Mesenchymal stem cell (in vitro differentiated cells and primary cell): ENCODE data around the gene KDM4C.

ENCODE experiments used
- DNase-seq: peaks from one replicate; pipeline ENCODE4 v3.0.0-alpha.2; 2013
- H2AFZ ChIP-seq: one replicate; pipeline ENCODE4 v1.6.1; 2013; ENCODE audit warnings: low read depth, mild to moderate bottlenecking, control low read depth, inconsistent platforms, low read length, moderate library complexity
- H2AK5ac ChIP-seq: 2 replicates; pipeline ENCODE4 v1.6.1; 2013; ENCODE audit warnings: low read length, moderate library complexity, mild to moderate bottlenecking, inconsistent platforms; ENCODE audit not compliant: severe bottlenecking
- H2BK120ac ChIP-seq: one replicate; pipeline ENCODE4 v1.6.1; 2013; ENCODE audit warnings: low read depth, mild to moderate bottlenecking, inconsistent platforms, low read length, moderate library complexity
- H2BK12ac ChIP-seq, 2 experiments: one replicate each; pipeline ENCODE4 v1.6.1; 2013; ENCODE audit warnings: inconsistent platforms in 2 of 2, low read length in 2 of 2, mild to moderate bottlenecking in 2 of 2, moderate library complexity in 2 of 2, control low read depth in 1 of 2
- H2BK15ac ChIP-seq: one replicate; pipeline ENCODE4 v1.6.1; 2013; ENCODE audit warnings: mild to moderate bottlenecking, low read depth, inconsistent platforms; ENCODE audit not compliant: poor library complexity, severe bottlenecking
- H2BK5ac ChIP-seq: 2 replicates; pipeline ENCODE4 v1.6.1; 2013; ENCODE audit warnings: low read depth, mild to moderate bottlenecking, low read length, control low read depth, inconsistent platforms; ENCODE audit not compliant: poor library complexity, severe bottlenecking
- H3K14ac ChIP-seq, 2 experiments: one replicate each; pipeline ENCODE4 v1.6.1; 2013; ENCODE audit warnings: inconsistent platforms in 2 of 2, low read length in 2 of 2, control low read depth in 1 of 2, mild to moderate bottlenecking in 1 of 2, moderate library complexity in 1 of 2
- H3K18ac ChIP-seq, 2 experiments: one replicate each; pipeline ENCODE4 v1.6.1; 2013; ENCODE audit warnings: inconsistent platforms in 2 of 2, low read length in 2 of 2, control low read depth in 1 of 2, low read depth in 1 of 2, mild to moderate bottlenecking in 1 of 2
- H3K23ac ChIP-seq, 2 experiments: one replicate each; pipeline ENCODE4 v1.6.1; 2013; ENCODE audit warnings: inconsistent platforms in 2 of 2, low read length in 2 of 2, mild to moderate bottlenecking in 2 of 2, moderate library complexity in 2 of 2, control low read depth in 1 of 2
- H3K27ac ChIP-seq: 2 replicates; pipeline ENCODE4 v1.5.1; 2013; ENCODE audit warnings: mild to moderate bottlenecking, moderate library complexity, low read length, control low read depth, inconsistent platforms; ENCODE audit not compliant: poor library complexity, severe bottlenecking
- H3K27me3 ChIP-seq, 2 experiments: 2 replicates each; pipeline versions ENCODE4 v1.6.1 to v1.7.0; 2013; ENCODE audit warnings: low read length in 2 of 2, mild to moderate bottlenecking in 2 of 2, moderate library complexity in 2 of 2, control low read depth in 1 of 2, inconsistent platforms in 1 of 2; ENCODE audit not compliant: control insufficient read depth in 1 of 2, insufficient read depth in 1 of 2
- H3K36me3 ChIP-seq, 2 experiments: 2 replicates each; pipeline versions ENCODE4 v1.6.1 to v1.7.0; 2013; ENCODE audit warnings: low read length in 2 of 2, control low read depth in 1 of 2, inconsistent platforms in 1 of 2, low read depth in 1 of 2, mild to moderate bottlenecking in 1 of 2; ENCODE audit not compliant: insufficient read depth in 2 of 2, control insufficient read depth in 1 of 2
- H3K4ac ChIP-seq, 2 experiments: one replicate each; pipeline ENCODE4 v1.6.1; 2013; ENCODE audit warnings: inconsistent platforms in 2 of 2, low read length in 2 of 2, mild to moderate bottlenecking in 2 of 2, moderate library complexity in 2 of 2, control low read depth in 1 of 2, low read depth in 1 of 2
- H3K4me1 ChIP-seq: 2 replicates; pipeline ENCODE4 v1.6.1; 2013; ENCODE audit warnings: low read depth, low read length, control low read depth; ENCODE audit not compliant: control insufficient read depth, insufficient read depth
- H3K4me2 ChIP-seq: 2 replicates; pipeline ENCODE4 v1.6.1; 2013; ENCODE audit warnings: low read length, mild to moderate bottlenecking, inconsistent platforms; ENCODE audit not compliant: poor library complexity, severe bottlenecking
- H3K4me3 ChIP-seq, 2 experiments: 2 replicates each; pipeline versions ENCODE4 v1.5.1 to v1.7.0; 2013; ENCODE audit warnings: low read length in 2 of 2, mild to moderate bottlenecking in 2 of 2, control low read depth in 1 of 2, low read depth in 1 of 2; ENCODE audit not compliant: insufficient read depth in 1 of 2
- H3K79me1 ChIP-seq: replicated peaks from 2 replicates; pipeline ENCODE4 v1.6.1; 2013; ENCODE audit warnings: mild to moderate bottlenecking, control low read depth, low read length, inconsistent platforms; ENCODE audit not compliant: poor library complexity, severe bottlenecking
- H3K9ac ChIP-seq: 2 replicates; pipeline ENCODE4 v1.7.0; 2013; ENCODE audit warnings: mild to moderate bottlenecking, low read length, moderate library complexity
- H3K9me3 ChIP-seq: 2 replicates; pipeline ENCODE4 v1.7.0; 2013; ENCODE audit warnings: mild to moderate bottlenecking, low read length; ENCODE audit not compliant: control insufficient read depth
- H4K8ac ChIP-seq: one replicate; pipeline ENCODE4 v1.6.1; 2013; ENCODE audit warnings: inconsistent platforms, mild to moderate bottlenecking, low read length, moderate library complexity
- H4K91ac ChIP-seq: one replicate; pipeline ENCODE4 v1.6.1; 2013; ENCODE audit warnings: mild to moderate bottlenecking, low read length, inconsistent platforms
- WGBS: methylation state at CpG from one replicate; pipeline ENCODE4 v1.1.7; 2013; ENCODE audit warnings: mixed read lengths; 5-methylcytosine and 5-hydroxymethylcytosine counted together

KDM4C gene

DNA sequence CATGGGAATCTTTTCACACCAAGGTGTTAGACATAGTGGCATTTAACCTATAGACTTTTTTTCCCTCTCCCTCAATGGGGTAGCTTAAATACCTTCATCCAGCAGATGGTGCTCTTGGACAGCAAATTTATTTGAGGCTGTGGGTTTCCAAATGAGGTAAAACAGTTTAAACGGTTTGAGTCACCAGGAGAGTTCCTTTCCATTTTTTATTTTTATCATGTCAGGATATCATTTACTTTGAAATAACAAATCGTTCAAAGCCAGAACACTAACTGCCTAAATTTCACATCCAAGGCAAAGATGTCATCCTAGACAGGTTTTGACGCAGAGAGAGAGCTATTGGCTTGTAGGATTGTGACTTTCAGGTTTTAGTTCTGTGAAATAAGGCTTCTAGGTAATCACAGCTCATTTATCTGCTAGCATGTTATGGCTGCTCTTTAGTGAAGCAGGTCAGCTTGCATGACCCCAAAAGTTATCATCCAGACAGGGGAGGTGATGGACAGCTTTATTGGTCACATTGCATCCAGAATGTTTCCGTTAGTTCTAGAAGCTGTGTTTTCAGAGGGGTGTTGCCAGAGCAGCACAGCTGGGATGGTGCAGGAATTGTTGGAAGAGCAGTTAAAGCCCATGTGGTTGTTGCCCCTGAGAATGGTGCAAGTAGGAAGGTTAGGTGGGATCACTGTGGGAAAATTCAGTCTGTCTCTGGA, 69.8 kb downstream of the KDM4C start:
- peak; percentile 60 for DNase-seq
- Histone ChIP-seq H3K27ac (no peak overlapping the region), H2BK120ac (no peak overlapping the region), H3K9ac (no peak overlapping the region), H3K27me3 (no peaks in the 10 kb centered on the region), H3K4me1 (no peaks in the 10 kb centered on the region), H3K23ac (no peak overlapping the region), H4K91ac (no peak overlapping the region), H3K14ac (no peak overlapping the region), H4K8ac (no peak overlapping the region), H3K18ac (no peak overlapping the region), H2BK15ac (no peak overlapping the region), H3K36me3 (peaks cover 10 to 26% of the 10 kb centered on the region in 2 experiments), H3K4ac (no peak overlapping the region), H2AK5ac (no peak overlapping the region), H2AFZ (no peak overlapping the region), H3K4me2 (no peak overlapping the region), H3K79me1 (peaks cover 13% of the 10 kb centered on the region), H3K4me3 (no peak overlapping the region), H2BK12ac (no peak overlapping the region), H2BK5ac (no peak overlapping the region), H3K9me3 (peaks cover 5% of the 10 kb centered on the region)
- 83% methylated on average over 2 of the region's 4 CpGs for WGBS

DNA sequence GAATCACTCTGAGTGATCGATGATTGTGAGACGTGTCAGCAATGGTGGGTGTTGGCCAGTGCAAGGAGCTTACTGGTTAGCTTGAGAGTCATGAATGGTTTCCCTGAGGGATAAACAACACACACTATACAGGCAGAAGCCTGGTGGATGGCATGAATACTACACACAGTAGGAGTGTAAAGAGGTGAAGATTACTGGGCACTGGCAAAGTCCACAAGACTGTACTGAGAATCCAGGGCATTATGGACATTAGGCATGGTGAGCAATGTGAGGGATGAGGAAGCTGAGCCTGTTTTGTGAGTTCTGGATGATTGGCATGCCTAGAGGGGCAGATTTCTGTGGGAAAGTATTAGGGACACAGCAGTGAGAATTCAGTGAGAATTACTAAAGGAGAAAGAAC, 71.3 kb downstream of the KDM4C start:
- no peak overlapping the region for H2BK15ac ChIP-seq
- H3K23ac ChIP-seq = no peak overlapping the region
- H2BK5ac ChIP-seq = no peak overlapping the region
- peaks cover 8% of the 10 kb centered on the region for H3K79me1 ChIP-seq
- H4K8ac ChIP-seq = no peak overlapping the region
- H3K27ac ChIP-seq = no peak overlapping the region
- H3K9me3 ChIP-seq = peaks cover 5% of the 10 kb centered on the region
- no peak overlapping the region for H3K4me3 ChIP-seq
- H3K4me1 ChIP-seq = no peaks in the 10 kb centered on the region
- no peak overlapping the region for H2AK5ac ChIP-seq
- no peak overlapping the region for H3K4me2 ChIP-seq
- no peak overlapping the region for H2BK12ac ChIP-seq
- no peak overlapping the region for H2BK120ac ChIP-seq
- DNase-seq = peak; percentile 34
- H2AFZ ChIP-seq = no peak overlapping the region
- WGBS = 100% methylated on average over 2 of the region's 2 CpGs
- H3K18ac ChIP-seq = no peak overlapping the region
- H3K27me3 ChIP-seq = no peaks in the 10 kb centered on the region
- no peak overlapping the region for H3K4ac ChIP-seq
- H3K14ac ChIP-seq = no peak overlapping the region
- H3K9ac ChIP-seq = no peak overlapping the region
- peaks cover 5 to 14% of the 10 kb centered on the region in 2 experiments for H3K36me3 ChIP-seq
- no peak overlapping the region for H4K91ac ChIP-seq

DNA sequence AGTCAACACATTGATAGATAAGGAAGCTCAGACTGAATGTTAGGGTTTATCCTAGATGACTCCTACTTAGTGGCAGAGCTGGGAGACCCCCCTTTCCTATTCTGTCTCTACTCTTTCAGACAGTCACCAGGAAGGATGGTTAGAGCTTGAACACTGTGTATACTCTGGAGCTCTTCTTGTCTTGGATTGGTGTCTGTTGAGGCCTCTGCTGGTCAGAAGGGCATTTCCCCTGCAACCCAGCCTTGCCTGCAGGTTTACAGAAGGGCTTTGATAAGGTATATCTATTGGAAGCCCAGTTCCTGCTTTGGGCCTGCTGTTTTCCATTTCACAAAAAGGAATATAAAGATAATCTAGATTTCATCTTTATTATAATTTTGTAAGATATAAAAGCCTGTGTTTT, 71.8 kb downstream of the KDM4C start:
- Histone ChIP-seq H2BK15ac (no peak overlapping the region), H3K79me1 (peaks cover 8% of the 10 kb centered on the region), H3K18ac (no peak overlapping the region), H2BK12ac (no peak overlapping the region), H3K14ac (no peak overlapping the region), H2AFZ (no peak overlapping the region), H3K27ac (no peak overlapping the region), H4K8ac (no peak overlapping the region), H4K91ac (no peak overlapping the region), H2BK120ac (no peak overlapping the region), H2AK5ac (no peak overlapping the region), H3K4me1 (no peaks in the 10 kb centered on the region), H3K4me2 (no peak overlapping the region), H3K9ac (no peak overlapping the region), H3K4me3 (no peak overlapping the region), H2BK5ac (no peak overlapping the region), H3K4ac (no peak overlapping the region), H3K23ac (no peak overlapping the region), H3K27me3 (no peaks in the 10 kb centered on the region), H3K36me3 (peaks cover 10 to 19% of the 10 kb centered on the region in 2 experiments), H3K9me3 (peaks cover 5% of the 10 kb centered on the region)
- DNase-seq = no peak

DNA sequence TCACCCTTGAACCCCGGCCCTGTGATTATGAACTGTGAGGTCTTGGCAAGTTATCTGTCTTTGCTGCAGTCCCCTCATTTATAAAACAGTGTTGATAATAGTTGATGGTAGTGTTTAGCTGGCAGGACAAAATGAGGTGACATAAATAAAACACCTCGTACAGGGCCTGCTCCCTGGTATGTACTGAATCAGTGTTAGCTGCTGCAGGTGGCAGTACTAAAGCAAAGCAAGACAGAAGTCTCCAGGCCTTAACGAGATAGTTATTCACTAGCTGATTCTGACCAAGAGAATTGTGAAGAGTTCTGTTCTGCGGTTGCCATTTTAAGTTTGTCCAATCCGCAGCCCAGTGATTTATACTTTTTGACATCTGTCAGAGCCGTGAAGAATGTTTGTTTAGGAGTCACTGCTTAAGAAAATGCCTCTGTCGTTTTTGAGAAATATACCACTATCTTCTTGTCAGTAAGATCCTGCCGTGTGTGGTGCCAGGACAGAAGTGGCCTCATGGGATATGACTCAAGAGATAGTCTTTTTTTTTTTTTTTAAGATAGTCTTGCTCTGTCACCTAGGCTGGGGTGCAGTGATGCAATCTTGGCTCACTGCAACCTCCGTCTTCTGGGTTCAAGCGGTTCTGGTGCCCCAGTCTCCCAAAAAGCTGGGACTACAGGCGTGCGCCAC, 75.9 kb downstream of the KDM4C start:
- Histone ChIP-seq H2BK5ac (no peak overlapping the region), H3K9ac (no peak overlapping the region), H2BK15ac (no peak overlapping the region), H3K4me2 (no peak overlapping the region), H3K14ac (no peak overlapping the region), H4K91ac (no peak overlapping the region), H2BK120ac (no peak overlapping the region), H3K9me3 (peaks cover 5% of the 10 kb centered on the region), H3K4me1 (no peaks in the 10 kb centered on the region), H2BK12ac (no peak overlapping the region), H2AK5ac (no peak overlapping the region), H3K79me1 (peaks cover 5% of the 10 kb centered on the region), H3K4ac (no peak overlapping the region), H3K23ac (no peak overlapping the region), H3K27ac (no peak overlapping the region), H4K8ac (no peak overlapping the region), H3K4me3 (no peak overlapping the region), H3K36me3 (peaks cover 19 to 25% of the 10 kb centered on the region in 2 experiments), H2AFZ (no peak overlapping the region), H3K18ac (no peak overlapping the region), H3K27me3 (no peaks in the 10 kb centered on the region)
- peak; percentile 14 for DNase-seq
- whole genome bisulfite sequencing = 76% methylated on average over 12 of the region's 12 CpGs
